GM19372 (cell line): ENCODE results near the gene ITCH.
"Not testable (repeated sequence)": the region's sequence is repeated elsewhere in the genome, so short reads cannot be mapped to it uniquely, and the experiment has no call there.

Source experiments
- ATAC-seq: cut with Tn5 transposase; IDR thresholded peaks from one replicate; pipeline ENCODE4 v1.9.1; 2021; ENCODE audit warnings: mild to moderate bottlenecking, low read depth, moderate library complexity; ENCODE audit not compliant: unreplicated experiment

ITCH gene

DNA sequence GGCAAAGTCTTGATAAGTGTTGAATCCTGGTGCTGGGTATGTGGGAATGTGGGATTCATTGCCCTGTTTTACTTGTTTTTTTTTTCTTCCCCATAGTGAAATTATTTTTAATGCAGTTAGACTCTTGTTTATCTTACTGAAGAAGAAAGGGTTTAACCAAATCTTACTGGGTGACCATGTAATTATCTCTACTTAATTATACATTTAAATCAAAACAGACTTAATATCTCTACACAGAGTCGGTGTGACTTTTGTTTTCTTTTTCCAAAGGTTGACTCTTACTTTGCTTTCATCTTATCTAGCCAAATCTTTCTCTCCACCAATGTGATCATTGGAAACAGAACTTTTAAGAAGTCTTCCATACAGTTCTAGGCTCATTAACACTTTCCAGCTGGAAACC lies 85.4 kb downstream of the ITCH start:
- no peak for ATAC-seq

DNA sequence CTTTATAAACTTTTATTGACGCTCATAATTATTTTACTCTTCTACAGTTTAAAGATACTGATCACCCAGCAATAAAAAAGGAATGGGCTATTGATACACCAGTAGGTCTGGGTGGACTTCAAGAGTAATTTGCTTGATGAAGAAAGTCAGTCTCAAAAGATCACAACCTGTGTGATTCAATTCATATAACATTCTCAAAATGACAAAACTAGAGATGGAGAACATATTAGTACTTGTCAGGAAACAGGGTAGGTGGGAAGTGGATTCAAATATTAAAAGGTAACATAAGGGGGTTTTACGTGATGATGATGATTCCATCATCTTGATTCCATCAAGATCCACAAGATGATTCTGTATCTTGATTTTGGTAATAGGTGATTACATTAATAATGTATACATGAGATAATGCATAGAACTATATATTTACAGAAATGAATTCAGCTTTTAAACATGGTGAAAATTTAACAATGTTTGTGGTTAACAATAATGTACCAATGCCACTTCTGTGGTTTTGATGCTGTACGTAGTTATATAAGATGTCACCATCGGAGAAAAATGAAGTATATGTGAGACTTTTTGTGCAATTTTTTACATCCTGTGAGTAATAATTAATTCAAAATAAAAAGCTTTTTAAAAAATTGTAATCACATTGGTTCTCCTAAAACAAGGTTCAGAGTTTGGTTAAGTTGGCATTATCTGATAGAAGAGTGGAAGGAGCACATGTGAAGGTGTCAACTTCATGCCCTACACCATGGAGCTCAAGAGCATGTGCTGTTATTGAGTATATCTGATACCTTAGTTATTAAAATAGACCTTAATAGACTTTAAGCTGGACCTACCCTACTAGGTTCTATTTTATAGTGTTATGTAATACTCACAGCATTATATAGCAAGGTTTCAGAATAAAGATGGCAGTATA lies 86.9 kb downstream of the ITCH start:
- no peak for ATAC-seq

DNA sequence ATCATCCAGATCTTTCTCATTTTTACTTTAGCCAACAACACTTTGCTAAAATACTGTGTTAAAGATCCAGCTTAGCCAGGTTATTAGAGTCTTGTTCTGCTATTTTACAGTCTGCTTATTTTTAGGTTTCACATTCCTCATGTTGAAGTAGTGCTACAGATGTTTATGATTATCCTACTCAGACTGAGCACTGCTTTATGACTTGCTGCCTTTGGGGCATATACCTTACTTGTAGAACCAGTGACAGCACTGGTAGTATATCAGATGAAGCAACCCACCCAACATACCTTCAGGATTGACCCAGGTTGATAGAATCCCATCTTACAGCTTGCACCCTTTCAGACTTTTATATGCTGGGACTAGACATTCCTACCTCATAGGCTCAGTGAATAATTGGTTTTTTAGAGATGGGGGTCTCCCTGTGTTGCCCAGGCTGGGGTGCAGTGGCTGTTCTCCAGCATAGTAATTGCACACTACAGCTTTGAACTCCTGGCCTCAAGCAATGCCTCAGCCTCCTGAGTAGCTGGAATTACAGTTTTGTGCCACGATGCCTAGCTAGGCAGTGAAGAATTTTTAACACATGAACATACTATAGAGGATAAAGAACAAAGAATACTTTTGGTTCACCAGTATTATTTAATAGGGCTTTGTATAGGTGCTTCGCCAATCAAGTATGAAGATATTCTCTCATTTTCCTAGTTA lies 89.4 kb downstream of the ITCH start:
- ATAC-seq: no peak

DNA sequence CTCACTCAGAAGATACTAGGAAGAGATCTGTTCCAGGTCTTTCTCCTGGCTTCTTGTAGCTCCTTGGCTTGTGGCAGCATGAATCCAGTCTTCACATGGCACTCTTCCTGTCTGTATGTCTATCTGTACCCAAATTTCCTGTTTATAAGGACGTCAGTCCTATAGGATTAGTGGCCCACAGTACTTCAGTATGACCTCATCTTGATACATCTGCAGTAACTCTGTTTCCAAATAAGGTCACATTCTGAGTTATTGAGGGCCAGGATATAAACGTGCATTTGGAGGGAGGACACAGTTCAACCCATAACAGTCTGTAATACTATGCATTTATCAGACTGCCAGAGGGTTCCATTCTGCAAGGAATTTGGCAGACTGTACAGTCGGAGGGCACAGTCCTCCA lies 95.6 kb downstream of the ITCH start:
- ATAC-seq: no peak

DNA sequence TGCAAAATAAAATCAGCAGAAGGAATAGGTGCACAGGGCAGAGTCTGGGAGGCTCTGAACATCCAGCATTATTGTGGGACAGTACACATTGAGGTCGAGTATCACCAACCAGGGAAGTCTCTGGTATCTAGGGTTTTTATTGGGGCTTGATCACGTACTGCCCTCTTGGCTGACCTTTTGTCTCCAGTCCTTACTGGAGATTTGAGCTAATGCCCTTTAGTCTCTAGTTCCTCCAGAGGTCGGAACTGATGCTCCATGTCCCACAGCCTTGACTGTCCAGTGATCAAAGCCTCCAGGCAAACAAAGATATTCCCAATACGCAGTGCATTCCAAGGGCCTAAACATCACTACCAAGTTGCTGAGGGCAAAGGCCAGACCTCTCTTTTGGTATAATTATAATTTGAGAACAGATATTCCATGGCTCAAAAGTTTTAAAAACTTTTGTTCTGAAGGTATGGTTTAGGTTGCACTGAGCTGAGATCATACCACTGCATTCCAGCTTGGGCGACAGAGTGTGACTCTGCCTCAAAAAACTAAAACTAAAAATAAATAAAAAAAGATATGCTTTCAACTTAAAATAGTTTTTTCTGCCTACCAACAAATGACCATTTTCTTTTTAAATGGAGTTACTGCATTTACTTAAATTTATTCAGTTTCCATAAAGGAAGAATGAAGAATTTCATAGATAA lies 96.3 kb downstream of the ITCH start:
- no peak for ATAC-seq

DNA sequence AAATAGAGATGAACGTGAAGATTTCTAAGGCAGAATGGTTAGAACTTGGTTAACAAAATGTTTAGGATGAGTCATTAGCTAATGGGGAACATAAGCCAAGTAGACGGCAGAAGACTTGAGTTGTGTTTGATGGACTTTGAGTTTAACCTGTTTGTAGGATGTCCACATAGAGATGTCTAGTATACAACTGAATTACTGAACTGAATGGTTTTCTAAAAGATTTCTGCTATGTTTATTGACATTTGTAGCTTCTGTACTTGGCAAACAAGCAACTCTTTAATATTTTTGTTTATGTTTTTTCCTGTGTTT lies 98.7 kb downstream of the ITCH start:
- no peak for ATAC-seq

DNA sequence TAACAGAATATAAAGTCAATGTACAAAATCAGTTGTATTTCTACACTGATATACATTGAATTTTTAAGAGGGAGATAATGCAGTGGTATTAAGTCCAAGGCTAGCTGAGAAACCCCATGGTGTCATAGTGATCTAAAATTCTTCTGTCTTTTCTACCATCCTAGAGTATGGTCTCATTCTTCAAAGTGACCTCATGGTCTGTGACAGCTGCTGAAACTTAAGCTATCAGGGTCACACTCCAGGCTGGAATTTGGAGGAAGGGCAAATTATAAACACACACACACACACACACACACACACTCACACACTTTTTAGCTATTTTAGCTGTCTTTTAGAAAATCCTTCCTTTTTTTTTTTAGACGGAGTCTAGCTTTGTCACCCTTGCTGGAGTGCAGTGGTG lies 105.9 kb downstream of the ITCH start:
- ATAC-seq: no peak

DNA sequence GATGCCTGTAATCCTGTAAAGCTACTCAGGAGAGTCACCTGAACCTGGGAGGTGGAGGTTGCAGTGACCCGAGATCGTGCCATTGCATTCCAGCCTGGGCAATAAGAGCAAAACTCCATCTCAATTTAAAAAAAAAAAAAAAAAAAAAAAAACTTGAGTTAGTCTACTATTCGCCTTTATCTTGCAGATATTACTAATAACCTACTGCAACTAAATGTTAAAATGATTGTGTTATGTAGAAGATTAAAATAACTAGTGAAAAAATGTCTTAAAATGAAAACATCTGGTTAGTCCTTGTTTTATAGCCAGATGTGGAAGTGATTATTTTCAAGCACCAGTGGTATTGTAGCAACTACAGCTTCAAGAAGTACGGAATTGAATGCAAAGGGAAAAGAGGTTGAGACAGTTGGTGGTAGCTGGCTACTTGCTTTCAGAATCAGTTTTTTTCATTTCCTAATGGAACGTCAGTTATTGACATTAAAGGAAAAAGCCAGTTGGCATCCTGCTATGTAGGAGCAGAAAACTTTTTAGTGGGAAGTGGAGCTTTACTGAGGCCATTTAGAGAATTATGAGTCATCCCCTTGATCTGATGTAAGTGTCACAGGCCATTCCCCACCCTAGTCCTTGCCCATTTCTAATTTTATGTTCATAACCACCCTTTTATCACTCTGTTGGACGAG lies 109.3 kb downstream of the ITCH start:
- ATAC-seq: no peak

DNA sequence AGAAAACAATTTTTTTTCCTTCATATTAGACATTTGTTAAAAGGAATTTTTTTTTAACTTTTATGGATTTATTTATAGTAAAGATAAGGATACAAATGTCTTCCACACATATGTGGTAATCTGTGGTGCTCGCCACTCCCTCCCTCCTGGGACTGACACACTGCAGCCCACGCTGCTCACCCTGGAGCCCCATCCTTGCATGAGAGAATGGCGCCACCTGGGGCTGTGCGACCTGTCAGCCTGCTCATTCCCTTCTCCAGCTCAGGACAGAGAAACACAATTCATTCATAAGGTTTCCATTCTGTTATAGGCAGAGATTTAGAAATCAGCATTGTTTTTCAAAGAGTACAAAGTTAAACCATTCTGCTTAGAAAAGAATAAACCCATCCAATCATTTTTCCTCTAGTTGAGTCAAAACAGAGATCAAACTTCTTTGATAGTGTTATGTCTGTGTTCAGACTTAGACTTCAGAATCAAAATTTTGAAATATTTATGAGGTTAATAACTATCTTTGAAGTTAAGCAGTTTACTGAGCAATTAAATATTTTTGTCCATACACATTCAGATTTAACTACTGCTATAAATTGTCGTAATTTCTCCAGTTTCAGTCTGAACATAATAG lies 110.3 kb downstream of the ITCH start:
- no peak for ATAC-seq

DNA sequence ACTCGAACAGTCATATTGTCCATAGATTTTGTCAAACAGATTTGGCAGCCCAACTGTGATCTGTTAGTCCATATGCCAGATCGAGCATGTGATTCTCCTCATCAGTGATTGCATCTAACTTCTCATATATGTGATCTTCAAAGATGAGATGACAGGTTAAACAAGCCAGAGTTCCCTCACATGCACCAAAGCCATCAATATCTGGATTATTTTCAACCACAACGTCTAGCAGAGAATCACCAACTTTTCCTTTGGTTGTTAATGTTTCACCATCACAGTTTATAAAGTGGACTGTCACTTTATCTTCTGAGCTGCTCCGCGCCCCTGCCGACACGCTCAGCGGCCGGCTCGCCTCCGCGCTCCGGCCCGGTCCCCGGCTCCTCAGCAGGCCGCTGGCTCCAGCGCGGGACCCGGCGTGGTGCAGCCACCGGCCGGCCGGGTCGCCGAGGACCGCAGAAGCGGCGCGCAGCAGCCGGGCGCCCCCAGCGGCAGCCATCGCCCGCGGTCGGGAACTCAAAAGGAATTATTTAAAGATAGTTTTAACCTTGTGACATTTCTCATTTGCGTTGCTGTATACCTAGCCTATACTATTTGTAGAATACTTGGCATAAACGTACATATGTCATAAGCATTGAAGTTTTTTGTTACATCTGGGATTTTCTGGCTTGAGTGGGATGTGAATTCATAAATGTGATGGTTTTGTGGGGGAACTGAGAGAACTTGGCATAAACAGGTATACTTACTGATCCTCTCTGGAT lies 113.1 kb downstream of the ITCH start:
- ATAC-seq: no peak

DNA sequence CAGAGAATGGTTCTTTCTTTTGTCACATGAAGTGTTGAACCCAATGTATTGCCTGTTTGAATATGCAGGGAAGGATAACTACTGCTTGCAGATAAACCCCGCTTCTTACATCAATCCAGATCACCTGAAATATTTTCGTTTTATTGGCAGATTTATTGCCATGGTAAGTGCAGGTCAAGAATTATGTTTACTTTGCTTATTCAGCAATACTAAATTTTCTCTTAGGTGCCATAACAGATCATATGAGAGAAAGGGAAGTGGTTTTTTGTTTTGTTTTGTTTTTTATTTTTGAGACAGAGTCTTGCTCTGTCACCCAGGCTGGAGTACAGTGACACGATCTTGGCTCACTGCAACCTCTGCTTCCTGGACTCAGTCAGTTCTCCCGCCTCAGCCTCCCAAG lies 116.6 kb downstream of the ITCH start:
- ATAC-seq: no peak

DNA sequence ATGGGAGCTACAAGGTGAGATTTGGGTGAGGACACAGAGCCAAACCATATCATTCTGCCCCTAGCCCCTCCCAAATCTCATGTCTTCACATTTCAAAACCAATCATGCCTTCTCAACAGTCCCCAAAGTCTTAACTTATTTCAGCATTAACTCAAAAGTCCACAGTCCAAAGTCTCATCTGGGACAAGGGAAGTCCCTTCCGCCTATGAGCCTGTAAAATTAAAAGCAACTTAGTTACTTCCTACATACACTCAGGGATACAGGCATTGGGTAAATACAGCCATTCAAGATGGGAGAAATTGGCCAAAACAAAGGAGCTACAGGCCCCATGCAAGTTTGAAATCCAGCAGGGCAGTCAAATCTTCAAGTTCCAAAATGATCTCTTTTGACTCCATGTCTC lies 119.1 kb downstream of the ITCH start:
- ATAC-seq: not testable (repeated sequence)

DNA sequence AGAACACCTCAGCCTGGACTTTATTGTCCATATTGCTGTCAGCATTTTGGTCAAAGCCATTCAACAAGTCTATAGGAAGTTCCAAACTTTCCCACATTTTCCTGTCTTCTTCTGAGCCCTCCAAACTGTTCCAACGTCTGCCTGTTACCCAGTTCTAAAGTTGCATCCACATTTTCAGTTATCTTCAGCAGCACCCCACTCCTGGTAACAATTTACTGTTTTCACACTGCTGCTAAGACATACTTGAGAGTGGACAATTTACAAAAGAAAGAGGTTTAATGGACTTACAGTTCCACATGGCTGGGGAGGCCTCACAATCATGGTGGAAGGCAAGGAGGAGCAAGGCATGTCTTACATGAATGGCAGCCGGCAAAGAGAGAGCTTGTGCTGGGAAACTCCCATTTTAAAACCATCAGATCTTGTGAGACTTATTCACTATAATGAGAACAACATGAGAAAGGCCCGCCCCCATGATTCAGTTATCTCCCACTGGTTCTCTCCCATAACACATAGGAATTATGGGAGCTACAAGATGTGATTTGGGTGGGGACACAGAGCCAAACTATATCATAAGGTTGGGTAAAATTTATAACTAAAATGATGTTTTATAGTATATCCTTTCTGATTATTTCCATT lies 120.6 kb downstream of the ITCH start:
- not testable (repeated sequence) for ATAC-seq

DNA sequence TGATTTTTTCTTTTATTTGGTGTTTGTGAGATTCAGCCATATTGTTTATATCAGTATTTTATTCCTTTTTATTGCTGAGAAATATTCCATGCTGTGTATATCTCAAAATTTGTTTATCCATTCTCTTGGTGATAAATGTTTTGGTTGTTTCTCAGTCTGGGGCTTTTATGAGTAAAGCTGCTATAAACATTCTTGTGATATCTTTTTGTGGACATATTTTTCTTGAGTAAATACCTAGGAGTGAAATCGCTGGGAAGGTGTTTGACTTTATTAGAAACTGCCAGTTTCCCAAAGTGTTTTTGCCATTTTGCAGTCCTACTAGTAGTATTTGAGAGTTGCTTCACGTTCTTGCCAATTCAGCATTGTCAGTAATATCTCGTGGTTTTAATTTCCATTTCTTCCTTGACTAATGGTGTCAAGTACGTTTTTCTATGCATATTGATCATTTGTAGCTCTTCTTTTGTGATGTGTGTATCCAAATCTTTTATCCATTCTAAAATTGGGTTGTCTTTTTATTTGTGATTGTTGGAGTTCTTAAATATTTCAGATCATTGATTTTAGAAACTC lies 122.1 kb downstream of the ITCH start:
- ATAC-seq: no peak

DNA sequence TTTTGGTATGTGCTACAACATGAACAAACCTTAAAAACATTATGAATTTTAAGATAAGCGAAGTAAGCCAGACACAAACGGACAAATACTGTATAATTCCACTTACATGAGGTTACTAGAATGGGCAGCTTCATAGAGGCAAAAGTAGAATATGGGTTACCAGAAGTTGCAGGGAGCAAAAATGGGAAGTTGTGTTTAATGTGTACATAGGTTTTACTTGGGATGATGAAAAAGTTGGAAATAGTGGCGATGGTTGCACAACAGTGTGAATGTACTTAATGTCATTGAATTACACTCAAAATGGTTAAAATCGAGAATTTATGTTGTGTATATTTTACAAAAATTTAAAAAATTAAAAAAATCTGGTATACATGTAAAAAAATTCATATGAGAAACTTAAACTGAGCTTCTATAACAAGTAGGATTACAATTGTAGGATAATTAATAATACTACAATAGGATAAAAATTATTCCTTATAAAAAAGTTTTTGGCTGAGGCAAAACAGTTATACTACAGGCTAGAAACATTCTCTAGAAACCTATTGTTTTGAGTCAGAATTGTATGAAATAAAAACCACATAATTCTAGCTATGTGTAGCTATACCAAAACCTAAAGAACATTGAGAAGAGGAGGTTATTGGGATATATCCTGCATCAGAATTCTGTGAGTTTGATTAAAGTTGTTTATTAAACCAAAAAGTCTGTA lies 128.3 kb downstream of the ITCH start:
- no peak for ATAC-seq

DNA sequence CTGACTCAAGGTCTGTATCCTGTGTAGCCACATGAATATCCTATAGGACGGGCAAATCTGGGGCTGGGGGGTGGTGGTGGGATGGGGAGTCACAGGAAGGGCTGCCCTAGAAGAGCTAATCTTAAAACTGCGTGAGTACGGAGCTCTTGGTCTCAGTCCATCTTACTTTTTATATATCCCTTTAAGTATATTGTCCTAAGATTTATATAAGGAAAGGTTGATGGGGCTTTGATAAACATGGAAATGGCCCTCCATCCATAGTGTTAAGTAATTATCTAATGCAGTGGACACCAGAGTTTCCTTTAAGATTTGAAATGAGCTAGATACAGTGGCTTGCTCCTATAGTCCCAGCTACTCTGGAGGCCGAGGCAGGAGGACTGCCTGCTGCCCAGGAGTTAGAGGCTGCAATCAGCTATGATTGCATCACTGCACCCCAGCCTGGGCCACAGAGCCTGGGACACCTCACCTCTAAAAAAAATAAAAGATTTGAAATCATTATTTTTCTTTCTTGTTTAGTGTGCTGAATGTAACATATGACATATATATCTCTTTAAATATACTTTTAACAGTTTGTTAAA lies 128.9 kb downstream of the ITCH start:
- ATAC-seq: no peak

DNA sequence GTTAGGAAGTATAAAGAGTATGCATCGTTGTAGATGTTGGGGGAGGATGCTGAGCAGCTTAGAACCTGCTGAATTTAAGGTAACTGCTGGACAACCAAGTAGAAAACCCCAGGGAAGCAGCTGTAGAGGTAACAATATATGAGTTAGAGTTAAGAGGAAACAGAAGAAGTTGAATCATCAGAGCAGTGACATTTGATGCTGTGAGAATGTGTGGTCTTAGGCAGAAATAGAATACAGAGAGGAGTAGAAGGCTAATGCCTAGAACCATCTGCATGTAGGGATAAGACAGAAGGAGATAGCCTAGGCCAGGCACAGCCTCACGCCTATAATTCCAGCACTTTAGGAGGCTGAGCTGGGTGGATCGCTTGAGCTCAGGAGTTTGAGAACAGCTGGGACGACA lies 130.6 kb downstream of the ITCH start:
- no peak for ATAC-seq

DNA sequence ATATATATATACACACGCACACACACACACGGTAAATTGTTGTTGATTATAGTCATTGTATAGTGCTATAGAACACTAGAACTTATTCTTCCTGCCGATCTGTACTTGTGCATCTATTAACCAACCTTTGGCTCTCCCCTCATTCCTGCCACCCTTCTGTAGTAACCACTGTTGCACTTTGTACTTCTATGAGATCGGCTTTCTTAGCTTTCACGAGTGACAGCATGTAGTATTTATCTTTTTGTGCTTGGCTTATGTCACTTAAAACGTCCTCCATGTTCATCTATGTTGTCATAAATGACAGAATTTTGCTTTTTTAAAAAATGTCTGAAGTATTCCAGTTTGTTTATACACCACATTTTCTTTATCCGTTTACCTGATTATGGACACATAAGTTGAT lies 132.2 kb downstream of the ITCH start:
- ATAC-seq: no peak
